ENCODE measurements around the gene CTNNBL1.

Gene CTNNBL1

DNA sequence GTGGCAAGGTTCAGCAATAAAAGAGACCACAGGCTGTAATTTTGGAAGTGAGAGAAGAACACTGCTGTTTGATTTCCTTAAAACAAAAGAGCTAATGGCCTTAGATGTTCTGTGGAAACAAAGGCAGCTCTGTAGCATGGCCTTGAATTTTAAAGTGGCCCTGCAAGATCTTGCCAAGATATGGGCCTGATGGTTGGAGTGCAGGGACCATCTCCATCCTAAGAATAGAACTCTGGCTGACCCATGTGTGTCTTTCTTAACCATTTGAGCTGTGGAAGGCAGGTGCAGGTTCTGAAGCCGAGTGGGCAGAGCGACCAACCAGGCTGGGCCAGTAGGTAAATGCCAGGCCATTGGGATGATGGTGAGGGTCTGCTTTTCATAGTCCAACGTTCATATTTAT is 135.3 kb downstream of the CTNNBL1 start:
- no peak overlapping the region for H3K4me3 ChIP-seq (ENCODE audit: low read length)
- TF ChIP-seq, protein P1, sequence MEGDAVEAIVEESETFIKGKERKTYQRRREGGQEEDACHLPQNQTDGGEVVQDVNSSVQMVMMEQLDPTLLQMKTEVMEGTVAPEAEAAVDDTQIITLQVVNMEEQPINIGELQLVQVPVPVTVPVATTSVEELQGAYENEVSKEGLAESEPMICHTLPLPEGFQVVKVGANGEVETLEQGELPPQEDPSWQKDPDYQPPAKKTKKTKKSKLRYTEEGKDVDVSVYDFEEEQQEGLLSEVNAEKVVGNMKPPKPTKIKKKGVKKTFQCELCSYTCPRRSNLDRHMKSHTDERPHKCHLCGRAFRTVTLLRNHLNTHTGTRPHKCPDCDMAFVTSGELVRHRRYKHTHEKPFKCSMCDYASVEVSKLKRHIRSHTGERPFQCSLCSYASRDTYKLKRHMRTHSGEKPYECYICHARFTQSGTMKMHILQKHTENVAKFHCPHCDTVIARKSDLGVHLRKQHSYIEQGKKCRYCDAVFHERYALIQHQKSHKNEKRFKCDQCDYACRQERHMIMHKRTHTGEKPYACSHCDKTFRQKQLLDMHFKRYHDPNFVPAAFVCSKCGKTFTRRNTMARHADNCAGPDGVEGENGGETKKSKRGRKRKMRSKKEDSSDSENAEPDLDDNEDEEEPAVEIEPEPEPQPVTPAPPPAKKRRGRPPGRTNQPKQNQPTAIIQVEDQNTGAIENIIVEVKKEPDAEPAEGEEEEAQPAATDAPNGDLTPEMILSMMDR (conservative IDR thresholded peaks at IDR 0.05; ENCODE audit: low read length): no peak
- no peak for DNase-seq (ENCODE audit: low read depth)

DNA sequence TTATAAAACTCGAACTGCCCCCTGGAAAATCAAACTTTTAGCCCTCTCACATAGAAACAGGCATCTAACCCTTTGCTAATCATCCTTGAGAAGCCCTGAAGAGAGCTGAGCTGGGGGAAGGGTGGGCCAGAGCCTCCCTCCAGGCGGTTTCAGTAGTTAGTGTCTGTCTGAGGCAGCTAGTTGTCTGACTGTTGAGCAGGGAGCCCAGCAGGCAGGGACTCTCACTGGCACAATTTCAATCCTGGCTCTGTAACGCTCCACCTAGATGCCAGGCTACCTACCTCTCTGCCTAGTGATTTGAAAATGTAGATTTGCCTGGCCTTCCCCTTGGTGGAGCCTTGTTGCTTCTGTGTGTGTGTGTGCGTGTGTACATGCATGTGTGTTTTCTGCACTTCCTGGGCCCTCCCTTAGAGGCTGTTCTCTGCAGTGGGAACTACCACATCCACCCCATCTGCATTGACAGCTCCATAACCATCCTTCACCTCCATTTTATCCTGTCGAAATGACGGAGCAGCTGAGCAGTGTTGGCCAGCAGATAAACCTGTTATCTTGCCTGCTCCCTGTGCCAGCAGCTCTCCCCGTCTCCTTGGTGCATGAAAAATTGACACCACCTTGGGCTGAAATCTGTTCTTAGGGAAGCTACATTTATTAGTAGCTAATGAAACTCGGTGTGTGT is 139.5 kb downstream of the CTNNBL1 start:
- DNase-seq (ENCODE audit: low read depth): no peak
- TF ChIP-seq, protein P1 (conservative IDR thresholded peaks at IDR 0.05; ENCODE audit: low read length): no peak
- H3K4me3 ChIP-seq (ENCODE audit: low read length): no peak overlapping the region

DNA sequence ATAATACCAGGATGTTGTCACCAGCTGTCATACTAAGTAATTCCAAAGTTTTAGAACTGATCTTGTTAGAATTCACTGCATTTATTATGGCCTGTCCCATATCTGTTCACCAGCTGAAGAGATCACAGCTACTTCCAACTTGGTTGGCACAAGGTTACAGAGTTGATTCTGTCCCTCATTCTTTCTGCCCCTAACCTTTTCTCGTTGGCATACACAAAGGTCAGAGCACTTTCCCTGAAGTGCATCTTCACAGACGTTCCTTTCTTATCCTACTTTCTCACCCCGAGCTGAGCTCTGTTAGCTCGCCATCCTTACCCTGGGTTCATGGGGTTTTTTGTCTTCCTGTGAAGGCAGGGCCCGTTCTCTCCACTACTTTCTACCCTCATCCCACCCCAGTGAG is 143.1 kb downstream of the CTNNBL1 start:
- no peak overlapping the region for H3K4me3 ChIP-seq (ENCODE audit: low read length)
- TF ChIP-seq, protein P1 (conservative IDR thresholded peaks at IDR 0.05; ENCODE audit: low read length): no peak
- DNase-seq (ENCODE audit: low read depth): no peak

DNA sequence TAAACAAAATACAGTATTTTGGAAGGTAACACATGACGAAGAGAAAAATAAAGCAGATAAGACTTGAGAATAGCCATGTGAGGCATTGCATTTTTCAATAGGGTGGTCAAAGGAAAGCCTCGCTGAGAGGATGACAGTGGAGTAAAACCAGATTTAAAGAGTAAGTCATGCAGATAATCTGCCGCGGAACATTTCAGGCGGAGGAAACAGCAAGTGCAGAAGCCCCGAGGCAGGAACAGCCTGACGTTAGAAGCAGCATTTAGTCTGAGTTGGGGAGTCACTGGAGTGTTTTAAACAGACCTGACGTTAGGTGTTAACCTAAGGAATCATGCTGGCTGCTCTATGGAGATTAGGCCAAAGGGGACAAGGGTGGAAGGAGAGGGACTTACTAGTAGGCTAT is 144.1 kb downstream of the CTNNBL1 start:
- TF ChIP-seq, protein P1 (conservative IDR thresholded peaks at IDR 0.05; ENCODE audit: low read length): no peak
- H3K4me3 ChIP-seq (ENCODE audit: low read length): no peak overlapping the region
- no peak for DNase-seq (ENCODE audit: low read depth)

DNA sequence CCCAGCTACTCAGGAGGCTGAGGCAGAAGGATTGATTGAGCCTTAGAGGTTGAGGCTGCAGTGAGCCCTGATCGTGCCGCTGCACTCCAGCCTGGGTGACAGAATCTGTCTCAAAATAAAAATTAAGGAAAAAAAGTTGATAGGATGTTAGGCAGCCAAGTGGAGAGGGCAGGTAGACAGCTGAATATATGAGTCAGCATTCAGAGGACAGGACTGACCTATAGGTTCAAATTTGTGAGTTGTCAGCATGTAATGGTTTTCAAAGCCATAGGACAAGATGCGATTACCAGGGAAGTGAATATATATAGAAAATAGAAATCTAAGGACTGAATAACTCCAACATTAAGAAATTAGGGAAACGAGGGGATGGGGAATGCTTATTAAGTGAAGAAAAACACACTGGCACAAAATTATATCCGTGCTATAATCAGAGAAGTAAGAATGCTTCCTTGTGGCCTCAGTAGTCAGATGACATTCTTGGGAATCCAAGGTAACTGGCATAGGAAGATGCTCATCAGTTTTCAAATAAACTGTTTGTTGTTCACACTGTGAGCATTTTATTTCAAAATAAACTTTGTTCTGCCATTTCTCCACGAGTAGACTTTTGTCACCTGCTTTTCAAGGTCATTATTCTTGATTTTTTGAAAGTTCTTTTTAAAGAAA is 145.1 kb downstream of the CTNNBL1 start:
- no peak for DNase-seq (ENCODE audit: low read depth)
- TF ChIP-seq, protein P1 (conservative IDR thresholded peaks at IDR 0.05; ENCODE audit: low read length): no peak
- no peak overlapping the region for H3K4me3 ChIP-seq (ENCODE audit: low read length)

DNA sequence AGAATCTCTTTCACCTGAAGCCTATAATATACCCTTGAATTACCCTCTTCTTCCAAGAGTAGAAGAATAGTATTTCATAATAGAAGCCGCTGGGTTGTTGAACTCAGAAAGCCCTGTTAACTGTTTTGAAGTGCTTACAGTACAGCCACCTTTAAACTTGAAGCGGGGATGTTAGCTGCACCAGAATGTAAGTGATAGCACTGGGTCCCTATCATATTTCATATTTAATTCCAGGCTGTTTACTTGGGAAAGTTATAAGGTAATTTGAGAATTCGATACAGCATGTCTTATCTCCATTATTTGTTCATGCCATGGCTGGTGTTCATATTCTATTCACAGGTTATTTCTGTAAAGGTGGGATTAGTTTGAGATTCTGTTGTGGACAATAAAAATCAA is 145.6 kb downstream of the CTNNBL1 start:
- H3K4me3 ChIP-seq (ENCODE audit: low read length): no peak overlapping the region
- no peak for DNase-seq (ENCODE audit: low read depth)

More for the DNA sequence above, 145.6 kb downstream of the CTNNBL1 start:
- TF ChIP-seq, protein P1 (conservative IDR thresholded peaks at IDR 0.05; ENCODE audit: low read length): no peak
